ENCODE results near the gene INTS6. TPM values are rescaled to one million over a fixed set of nuclear protein-coding genes. Genes with fewer than 3 reads are reported as not detected.

Gene INTS6
- polyA plus RNA-seq, 3 donors from 2014 or later: 16.3 to 35.9 (median 21.4) TPM

DNA sequence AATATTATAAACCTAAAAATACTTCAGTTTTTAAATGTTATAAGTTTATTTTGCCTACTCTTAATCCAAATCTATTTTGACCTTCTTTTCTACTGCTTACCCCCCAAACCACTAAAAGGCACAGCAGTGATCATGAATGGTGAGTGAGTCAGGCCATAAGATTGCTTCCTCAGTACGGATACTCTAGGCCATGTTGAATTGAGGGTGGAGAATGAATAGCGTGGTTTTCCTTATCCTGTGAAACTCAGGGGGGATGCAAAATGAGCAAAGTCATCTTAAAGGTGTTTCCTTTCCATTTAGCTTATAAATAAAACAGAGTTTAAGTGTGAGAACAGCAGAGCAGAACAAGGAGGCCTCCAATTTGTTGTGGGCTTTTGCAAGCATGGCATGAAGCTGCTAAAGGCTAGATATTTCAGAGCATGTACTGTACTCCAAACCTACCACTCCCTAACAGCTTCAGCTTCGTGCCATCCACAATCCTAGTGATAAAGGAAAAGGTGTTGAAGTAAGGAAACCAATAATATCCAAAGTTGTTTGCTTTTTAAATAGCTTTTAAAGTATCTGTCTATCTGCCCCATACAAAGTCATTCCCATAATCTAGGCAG is 88.3 kb downstream of the INTS6 start:
- Mint-ChIP-seq H3K27me3 (ENCODE audit: low read depth in 3 of 3) (no peaks in the 10 kb centered on the region), H3K36me3 (peaks cover 10 to 50% (median 31%) of the 10 kb centered on the region in 3 donors), H3K4me1 (no peaks in the 10 kb centered on the region), H3K27ac (peak overlapping the region in 2 of 6 donors; percentile 0 to 31), H3K4me3 (no peak overlapping the region), H3K9me3 (no peaks in the 10 kb centered on the region)
- no peak for DNase-seq

DNA sequence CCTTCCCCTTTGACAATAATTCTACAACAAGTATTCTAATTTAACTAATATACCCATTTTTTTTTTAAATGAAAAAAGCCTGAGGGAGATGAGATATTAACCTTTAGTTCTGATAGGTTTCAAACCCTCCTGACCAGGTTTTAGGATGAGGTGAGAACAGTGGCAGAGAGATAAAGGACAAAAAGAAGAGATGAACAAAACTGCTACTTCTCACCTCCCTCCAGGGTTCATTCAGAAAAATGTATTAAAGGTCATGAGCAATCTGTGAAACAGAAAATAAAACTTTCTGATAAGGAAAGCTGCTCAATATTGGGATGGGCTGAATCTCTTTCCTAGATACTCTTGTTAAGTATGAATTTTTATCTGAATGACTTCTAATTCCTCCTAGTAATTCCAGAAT is 89.2 kb downstream of the INTS6 start:
- no peak for DNase-seq
- Mint-ChIP-seq H3K4me3 (no peak overlapping the region), H3K27me3 (ENCODE audit: low read depth in 3 of 3) (no peaks in the 10 kb centered on the region), H3K27ac (no peak overlapping the region), H3K9me3 (no peaks in the 10 kb centered on the region), H3K36me3 (peaks cover 10 to 45% (median 25%) of the 10 kb centered on the region in 3 donors), H3K4me1 (no peaks in the 10 kb centered on the region)

DNA sequence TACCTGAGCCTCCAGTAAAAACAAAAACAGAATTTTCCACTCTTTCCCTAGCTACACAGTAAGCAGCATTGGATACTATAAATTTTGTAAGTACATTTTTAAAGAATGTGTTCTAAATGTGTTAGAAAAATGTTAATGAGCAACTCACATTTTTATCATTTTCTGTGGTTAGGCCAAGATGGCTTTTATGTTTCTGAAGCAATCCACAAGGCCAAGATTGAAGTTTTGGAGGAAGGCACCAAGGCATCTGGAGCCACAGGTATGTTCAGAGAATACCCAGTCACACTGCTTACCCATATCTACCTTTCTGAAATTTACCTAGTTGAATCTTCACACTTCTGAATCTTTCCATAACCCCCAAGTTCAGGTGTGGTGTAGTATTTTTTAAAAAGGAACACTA is 91.7 kb downstream of the INTS6 start:
- Mint-ChIP-seq H3K9me3 (no peaks in the 10 kb centered on the region), H3K4me1 (peaks cover 0 to 8% of the 10 kb centered on the region in 2 donors), H3K27me3 (ENCODE audit: low read depth in 3 of 3) (no peaks in the 10 kb centered on the region), H3K36me3 (peaks cover 10 to 34% (median 14%) of the 10 kb centered on the region in 3 donors), H3K27ac (no peak overlapping the region), H3K4me3 (no peak overlapping the region)
- DNase-seq: no peak

DNA sequence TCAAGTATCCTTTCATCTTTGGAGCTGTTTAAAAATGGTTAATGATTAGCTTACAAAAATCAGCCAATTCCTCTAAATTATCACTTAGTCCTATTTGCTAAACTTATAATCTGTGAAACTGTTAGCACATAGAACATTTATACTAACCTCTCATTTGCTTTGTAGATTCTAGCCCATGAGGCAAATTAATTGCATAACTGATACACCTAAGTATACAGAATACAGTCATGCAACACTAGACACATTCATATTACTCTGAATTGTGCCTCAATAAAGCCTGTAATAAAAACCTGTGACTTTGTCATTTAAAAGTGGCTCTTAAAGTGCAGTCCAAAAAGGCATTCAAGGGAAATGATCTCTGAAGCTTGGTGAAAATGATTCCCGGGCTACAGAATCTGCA is 92.3 kb downstream of the INTS6 start:
- H3K36me3 Mint-ChIP-seq: peaks cover 10 to 33% (median 14%) of the 10 kb centered on the region in 3 donors
- no peak for DNase-seq
- H3K4me3 Mint-ChIP-seq: no peak overlapping the region
- H3K9me3 Mint-ChIP-seq: no peaks in the 10 kb centered on the region
- peaks cover 0 to 8% of the 10 kb centered on the region in 2 donors for H3K4me1 Mint-ChIP-seq
- no peak overlapping the region for H3K27ac Mint-ChIP-seq
- H3K27me3 Mint-ChIP-seq (ENCODE audit: low read depth in 3 of 3): no peaks in the 10 kb centered on the region

DNA sequence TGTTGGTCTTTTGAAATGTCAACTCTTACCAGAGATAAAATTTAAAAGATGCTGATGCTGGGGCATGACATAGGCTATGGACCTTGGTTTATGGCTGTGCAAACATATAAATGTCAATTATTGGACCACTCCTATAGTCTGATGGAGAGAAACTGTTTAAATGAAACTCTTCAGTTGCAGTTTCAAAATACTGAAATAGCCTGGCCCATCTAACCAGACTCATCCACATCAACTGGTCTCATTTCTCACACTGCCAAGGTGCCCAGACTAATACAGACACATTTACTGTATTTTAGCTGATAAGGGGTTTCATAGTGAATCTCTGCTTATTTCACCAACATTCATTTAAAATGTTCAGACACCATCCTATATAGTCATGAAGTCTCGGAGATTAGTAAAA is 93.5 kb downstream of the INTS6 start:
- no peaks in the 10 kb centered on the region for H3K27me3 Mint-ChIP-seq (ENCODE audit: low read depth in 3 of 3)
- no peaks in the 10 kb centered on the region for H3K9me3 Mint-ChIP-seq
- peaks cover 2 to 24% (median 5%) of the 10 kb centered on the region in 3 donors for H3K36me3 Mint-ChIP-seq
- H3K27ac Mint-ChIP-seq: no peak overlapping the region
- DNase-seq: no peak
- no peak overlapping the region for H3K4me3 Mint-ChIP-seq
- peaks cover 0 to 8% of the 10 kb centered on the region in 2 donors for H3K4me1 Mint-ChIP-seq

DNA sequence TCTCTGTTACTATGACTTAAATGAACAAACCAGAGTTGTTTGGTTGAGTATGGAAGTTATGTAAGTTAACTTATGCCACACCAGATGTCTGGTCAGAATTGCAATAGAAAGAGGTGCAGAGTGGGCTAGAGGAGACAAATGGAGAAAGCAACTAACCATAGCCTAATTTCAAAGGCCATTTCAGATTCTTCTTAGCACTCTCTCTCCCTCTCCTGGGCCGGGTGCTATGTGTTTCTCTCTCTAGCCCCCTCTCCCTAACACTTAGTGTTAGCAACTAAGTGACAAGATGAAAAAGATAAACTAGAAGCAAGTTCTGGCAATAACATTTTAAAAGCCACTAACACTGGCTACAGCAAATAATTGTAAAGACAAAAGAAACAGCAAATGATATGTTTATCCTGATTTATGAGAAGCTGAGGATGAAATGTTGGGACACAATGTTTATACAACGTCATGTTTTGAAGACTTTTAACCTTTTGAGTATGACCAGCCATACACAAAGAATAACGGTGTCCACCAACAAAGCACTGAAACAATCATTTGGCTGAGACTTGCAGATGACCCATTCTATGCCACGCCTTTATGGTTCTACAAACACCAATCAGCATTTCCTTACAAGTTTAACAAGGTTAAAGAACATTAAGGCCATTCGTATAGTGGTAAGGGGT is 94.8 kb downstream of the INTS6 start:
- Mint-ChIP-seq H3K27me3 (ENCODE audit: low read depth in 3 of 3) (no peaks in the 10 kb centered on the region), H3K4me1 (peaks cover 0 to 8% of the 10 kb centered on the region in 2 donors), H3K36me3 (peaks cover 0 to 21% (median under 1%) of the 10 kb centered on the region in 3 donors), H3K9me3 (no peaks in the 10 kb centered on the region), H3K27ac (no peak overlapping the region), H3K4me3 (no peak overlapping the region)
- DNase-seq: no peak

DNA sequence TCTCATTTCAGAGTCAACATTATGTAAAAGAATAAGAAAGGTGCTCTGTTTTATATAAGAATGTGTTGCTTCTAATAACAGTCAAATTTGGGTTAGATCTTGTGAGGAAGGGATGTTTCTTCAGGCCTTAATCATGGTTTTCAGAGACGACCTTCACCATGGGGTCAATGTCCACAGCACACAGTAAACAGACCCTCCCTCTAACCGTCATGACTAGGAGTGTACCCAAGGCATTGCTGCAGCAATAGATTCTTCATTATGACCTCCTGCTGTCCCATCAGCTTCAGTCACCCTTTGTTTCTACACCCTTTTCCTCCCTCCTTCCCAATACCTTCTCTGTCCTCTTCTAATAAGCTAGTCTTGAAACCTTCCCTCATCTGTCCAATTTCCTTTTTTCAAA is 97.6 kb downstream of the INTS6 start:
- peaks cover 0 to 8% of the 10 kb centered on the region in 2 donors for H3K4me1 Mint-ChIP-seq
- peaks cover 13 to 19% (median 18%) of the 10 kb centered on the region in 3 donors for H3K36me3 Mint-ChIP-seq
- H3K9me3 Mint-ChIP-seq: no peaks in the 10 kb centered on the region
- no peaks in the 10 kb centered on the region for H3K27me3 Mint-ChIP-seq (ENCODE audit: low read depth in 3 of 3)
- H3K27ac Mint-ChIP-seq: no peak overlapping the region
- no peak for DNase-seq
- no peak overlapping the region for H3K4me3 Mint-ChIP-seq

DNA sequence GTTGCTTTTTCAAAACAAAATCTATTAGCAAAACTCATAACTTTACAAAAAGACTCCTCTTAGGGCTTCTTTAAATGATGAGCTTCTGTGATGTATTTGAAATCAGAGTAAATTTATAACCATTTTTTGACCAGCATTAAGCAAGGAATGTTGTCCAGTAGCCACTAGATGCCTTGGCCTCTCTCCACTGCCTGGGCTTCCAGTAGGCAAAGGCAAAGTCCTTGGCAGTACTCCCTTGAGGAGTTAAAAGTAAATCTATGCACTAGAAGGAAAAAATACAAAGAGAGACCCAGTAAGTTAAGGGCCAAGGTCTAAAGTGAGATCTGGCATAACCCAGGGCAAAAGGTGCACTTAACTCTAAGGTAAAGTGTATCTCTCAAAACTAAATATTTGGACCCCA is 103.8 kb downstream of the INTS6 start:
- Mint-ChIP-seq H3K4me1 (no peaks in the 10 kb centered on the region), H3K36me3 (peaks cover 13 to 32% (median 30%) of the 10 kb centered on the region in 3 donors), H3K27me3 (ENCODE audit: low read depth in 3 of 3) (peaks cover 0 to 4% (median 0%) of the 10 kb centered on the region in 3 donors), H3K4me3 (no peak overlapping the region), H3K27ac (no peak overlapping the region), H3K9me3 (no peaks in the 10 kb centered on the region)
- no peak for DNase-seq

DNA sequence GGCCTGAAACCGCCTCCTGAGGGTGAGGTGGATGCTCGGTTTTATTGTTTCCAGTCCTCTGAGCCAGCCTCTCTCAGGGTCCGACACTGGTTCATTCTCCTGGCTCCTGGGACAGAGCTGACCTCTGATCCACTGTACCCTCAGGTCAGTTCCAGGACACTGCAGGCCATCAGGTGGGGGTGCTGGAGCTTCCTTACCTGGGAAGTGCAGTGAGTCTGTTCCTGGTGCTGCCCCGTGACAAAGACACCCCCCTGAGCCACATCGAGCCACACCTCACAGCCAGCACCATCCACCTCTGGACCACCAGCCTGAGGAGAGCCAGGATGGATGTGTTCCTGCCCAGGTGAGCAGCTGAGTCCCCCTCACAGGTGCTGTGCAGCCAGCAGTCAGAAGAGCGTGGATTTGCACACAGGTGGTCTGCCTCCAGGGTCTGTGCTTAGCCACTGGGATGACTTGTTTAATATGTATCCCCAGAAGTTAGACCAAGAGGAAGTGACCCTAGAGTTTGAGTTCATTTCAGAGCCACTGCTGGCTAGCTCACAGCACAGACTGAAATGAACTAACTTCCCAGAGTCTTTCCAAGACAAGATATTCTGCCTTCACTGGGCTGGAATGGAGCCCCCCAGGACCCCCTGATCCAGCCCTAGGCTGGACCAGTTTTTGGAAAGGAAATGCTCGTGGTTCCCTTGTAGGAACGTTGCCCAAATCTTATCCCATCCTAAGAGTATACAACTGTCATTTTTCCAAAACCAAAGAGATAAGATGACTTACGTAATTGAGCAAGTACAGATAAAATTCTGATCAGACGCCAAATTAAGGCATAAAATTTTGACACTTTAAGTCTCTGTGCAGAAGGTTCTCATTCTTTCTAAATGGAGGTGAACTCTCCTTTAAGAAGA is 104.5 kb downstream of the INTS6 start:
- Mint-ChIP-seq H3K27me3 (ENCODE audit: low read depth in 3 of 3) (peaks cover 0 to 4% (median 0%) of the 10 kb centered on the region in 3 donors), H3K4me1 (no peaks in the 10 kb centered on the region), H3K36me3 (peaks cover 13 to 36% (median 30%) of the 10 kb centered on the region in 3 donors), H3K27ac (no peak overlapping the region), H3K4me3 (no peak overlapping the region), H3K9me3 (no peaks in the 10 kb centered on the region)
- no peak for DNase-seq

DNA sequence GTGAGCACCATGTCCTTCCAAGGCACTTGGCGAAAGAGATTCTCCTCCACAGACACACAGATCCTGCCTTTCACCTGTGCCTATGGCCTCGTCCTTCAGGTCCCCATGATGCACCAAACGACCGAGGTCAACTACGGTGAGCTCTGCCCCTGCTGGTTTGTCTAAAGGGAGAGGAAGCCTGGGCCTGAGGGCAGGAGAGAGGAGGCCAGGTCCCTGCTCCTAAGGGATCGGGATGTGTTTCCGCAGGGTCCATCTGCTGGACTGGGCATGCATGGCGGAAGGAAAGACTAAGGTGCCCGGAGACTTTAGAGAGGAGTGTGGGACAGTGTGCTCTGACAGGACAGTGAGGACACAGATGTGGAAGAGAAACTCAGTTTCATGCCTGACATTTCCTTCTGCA is 105.7 kb downstream of the INTS6 start:
- no peak for DNase-seq
- Mint-ChIP-seq H3K27ac (no peak overlapping the region), H3K9me3 (no peaks in the 10 kb centered on the region), H3K4me1 (no peaks in the 10 kb centered on the region), H3K4me3 (no peak overlapping the region), H3K27me3 (ENCODE audit: low read depth in 3 of 3) (peaks cover 0 to 4% (median 0%) of the 10 kb centered on the region in 3 donors), H3K36me3 (peaks cover 4 to 26% (median 25%) of the 10 kb centered on the region in 3 donors)

DNA sequence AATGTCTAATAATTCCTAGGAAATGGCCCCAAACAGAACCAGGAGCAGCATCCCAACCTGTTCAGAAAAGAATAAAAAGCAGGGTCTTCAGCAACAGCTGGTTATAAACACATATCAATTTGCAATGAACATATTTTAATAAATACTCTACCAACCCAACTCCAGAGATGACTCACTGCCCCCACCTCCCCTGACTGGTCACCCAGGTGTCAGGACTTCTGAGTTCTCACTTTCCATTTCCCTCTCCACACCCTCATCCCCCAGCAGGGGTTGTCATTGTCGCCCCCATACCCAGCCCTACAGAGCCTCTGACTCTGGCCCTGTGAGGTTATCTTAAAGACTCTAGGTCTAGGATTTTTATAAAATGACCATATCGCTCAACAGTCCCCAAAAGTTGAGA is 106.4 kb downstream of the INTS6 start:
- H3K9me3 Mint-ChIP-seq: no peaks in the 10 kb centered on the region
- no peak overlapping the region for H3K4me3 Mint-ChIP-seq
- no peaks in the 10 kb centered on the region for H3K4me1 Mint-ChIP-seq
- H3K27ac Mint-ChIP-seq: no peak overlapping the region
- H3K36me3 Mint-ChIP-seq: peaks cover 0 to 26% (median 18%) of the 10 kb centered on the region in 3 donors
- peaks cover 0 to 4% (median 0%) of the 10 kb centered on the region in 3 donors for H3K27me3 Mint-ChIP-seq (ENCODE audit: low read depth in 3 of 3)
- no peak for DNase-seq

DNA sequence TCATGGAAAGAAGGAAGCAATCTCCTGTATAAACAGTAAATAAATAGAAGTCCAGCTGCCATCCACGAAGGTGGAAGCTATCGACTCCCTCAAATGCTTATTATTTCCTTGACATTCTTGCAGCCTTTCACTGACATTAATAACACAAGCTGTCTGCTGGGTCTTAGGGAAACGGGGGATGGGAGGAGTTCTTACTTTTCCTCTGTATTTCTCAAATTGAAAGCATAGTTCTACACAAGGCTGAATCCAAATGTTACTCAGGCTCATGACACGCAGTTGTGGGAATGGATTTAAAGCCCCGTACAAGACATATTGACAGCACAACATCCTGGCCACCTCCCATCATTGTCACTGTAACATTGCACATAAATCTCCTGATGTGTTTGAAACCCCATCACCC is 109.4 kb downstream of the INTS6 start:
- no peak for DNase-seq
- no peaks in the 10 kb centered on the region for H3K27me3 Mint-ChIP-seq (ENCODE audit: low read depth in 3 of 3)
- H3K9me3 Mint-ChIP-seq: no peaks in the 10 kb centered on the region
- H3K36me3 Mint-ChIP-seq: peaks cover 0 to 7% (median 7%) of the 10 kb centered on the region in 3 donors
- no peaks in the 10 kb centered on the region for H3K4me1 Mint-ChIP-seq
- H3K4me3 Mint-ChIP-seq: no peak overlapping the region
- no peak overlapping the region for H3K27ac Mint-ChIP-seq

DNA sequence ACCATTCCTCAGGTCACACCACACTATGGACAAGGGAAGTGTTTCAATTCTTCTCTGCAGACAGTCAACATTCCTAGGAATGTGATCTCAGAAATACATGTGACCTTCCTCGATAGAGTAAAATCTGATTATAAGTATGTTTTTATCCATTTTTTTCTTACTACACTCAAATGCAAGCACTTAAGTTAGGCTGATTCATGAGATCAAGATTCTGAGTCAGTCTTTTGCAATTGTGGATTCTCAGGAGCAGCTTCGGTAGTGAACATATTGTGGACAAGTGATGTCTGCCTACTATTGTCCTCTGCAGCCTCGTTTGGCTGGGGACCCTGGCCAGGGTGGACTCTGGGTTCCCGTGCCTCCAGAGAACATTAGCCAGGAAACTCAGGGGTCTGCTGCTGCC is 110.1 kb downstream of the INTS6 start:
- no peak for DNase-seq
- Mint-ChIP-seq H3K27me3 (ENCODE audit: low read depth in 3 of 3) (no peaks in the 10 kb centered on the region), H3K27ac (no peak overlapping the region), H3K4me1 (no peaks in the 10 kb centered on the region), H3K4me3 (no peak overlapping the region), H3K36me3 (peaks cover 0 to 7% (median 6%) of the 10 kb centered on the region in 3 donors), H3K9me3 (no peaks in the 10 kb centered on the region)

DNA sequence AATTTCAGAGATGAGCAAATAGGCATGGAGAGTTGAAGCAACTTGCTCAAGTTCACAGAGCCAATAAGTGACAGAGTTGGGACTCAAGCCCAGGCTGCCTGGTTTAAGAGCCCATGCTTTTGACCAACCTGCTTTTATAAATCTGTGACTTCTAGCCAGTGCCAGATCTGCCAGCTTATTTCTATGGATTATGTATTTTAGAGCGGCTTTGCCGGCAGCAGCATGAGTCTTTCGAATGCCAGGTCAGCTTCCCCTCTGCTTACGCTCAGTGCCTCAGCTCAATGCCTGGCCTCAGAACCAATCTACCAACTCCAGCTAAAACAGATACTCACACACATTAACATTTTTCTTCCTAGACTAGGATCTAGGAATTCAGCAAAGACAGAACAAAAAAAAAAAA is 111.0 kb downstream of the INTS6 start:
- Mint-ChIP-seq H3K4me3 (no peak overlapping the region), H3K36me3 (peaks cover 0 to 7% (median 0%) of the 10 kb centered on the region in 3 donors), H3K27ac (no peak overlapping the region), H3K4me1 (no peaks in the 10 kb centered on the region), H3K9me3 (no peaks in the 10 kb centered on the region), H3K27me3 (ENCODE audit: low read depth in 3 of 3) (no peaks in the 10 kb centered on the region)
- DNase-seq: no peak
